Activated CD4-positive, CD25-positive, alpha-beta regulatory T cell treated with anti-CD3 and anti-CD28 coated beads, Interleukin-2, amount 50 U/mL, for 24 hours (primary cell): ENCODE data around the gene CHTF18.
"Not testable (repeated sequence)": the region's sequence is repeated elsewhere in the genome, so short reads cannot be mapped to it uniquely, and the experiment has no call there.

Experiments used
- ATAC-seq, 2 donors: fragments of 150-1000 bp; cut with Tn5 transposase; one replicate each; pipeline ENCODE4 v1.10.0; 2021; ENCODE audit warnings: mild to moderate bottlenecking in 1 of 2, moderate library complexity in 1 of 2

Gene CHTF18

GRCh38 chr16:788399-789126 lies at the start of gene CHTF18:
Gene CHTF18, plus strand, starts transcription at chr16:788620. Its CDS starts 65 bp downstream, at chr16:788685.
- ATAC-seq, result peak; percentile 87 to 88

DNA sequence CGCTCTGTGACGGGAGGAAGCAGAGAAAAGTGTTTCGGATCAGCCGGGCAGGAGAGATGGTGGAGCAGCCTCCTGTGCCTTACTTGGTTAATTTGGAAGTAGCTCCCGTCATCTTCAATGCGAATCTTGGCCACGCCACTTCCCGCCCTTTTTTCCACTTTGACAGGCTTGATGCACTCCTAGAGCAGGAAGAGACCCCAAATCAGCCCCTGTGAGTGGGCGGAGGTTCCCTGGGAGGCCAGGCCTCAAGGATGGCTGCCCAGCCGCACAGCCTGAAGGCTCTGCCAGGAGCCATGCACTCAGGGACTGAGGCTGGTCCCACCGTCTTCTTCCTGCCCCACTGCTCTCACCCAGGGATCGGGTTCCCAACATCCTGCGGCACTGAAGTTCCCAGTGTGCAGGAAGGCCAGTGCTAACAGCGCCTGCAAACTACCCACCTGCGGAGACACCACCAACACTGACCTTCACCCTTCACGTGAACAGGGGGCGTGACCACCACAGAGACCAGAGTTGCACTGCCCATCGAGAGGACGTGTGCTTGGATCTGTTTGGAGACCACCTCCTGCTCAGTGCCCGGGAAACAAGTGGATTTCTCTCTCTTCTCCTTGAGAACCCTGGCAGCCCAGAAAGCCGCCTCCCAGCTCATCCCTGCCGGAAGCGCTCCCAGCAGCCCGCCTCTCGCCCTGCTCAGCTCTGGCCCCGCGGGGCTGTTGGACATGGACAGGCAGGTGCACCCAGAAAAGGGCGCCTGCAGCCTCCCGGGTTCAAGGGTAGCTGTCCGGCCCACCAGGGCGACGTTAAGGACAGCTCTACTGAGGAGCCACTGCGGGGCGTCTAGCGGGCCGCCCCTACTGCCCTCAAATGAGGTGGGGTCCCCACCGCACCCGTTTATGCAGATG lies 48.6 kb upstream of the CHTF18 start:
- no peak for ATAC-seq

DNA sequence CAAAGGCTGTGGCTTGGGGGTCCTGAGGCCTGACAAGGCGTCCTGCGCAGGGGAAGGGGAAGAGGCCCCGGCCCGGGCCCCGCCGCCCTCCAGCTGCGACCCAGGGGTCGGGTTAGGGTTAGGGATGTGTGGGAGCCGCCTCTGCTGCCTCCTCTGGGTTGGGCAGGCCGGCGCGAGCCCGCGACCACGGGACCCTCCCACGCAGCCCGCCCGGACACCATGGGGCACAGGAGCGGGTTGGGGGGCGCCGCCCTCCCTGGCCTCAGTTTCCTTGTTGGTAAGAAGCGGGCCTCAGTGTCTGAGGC lies 48.0 kb upstream of the CHTF18 start:
- ATAC-seq, result no peak

GRCh38 chr16:740764-741505 lies 47.5 kb upstream of the CHTF18 start, which contains the start of gene CIAO3:
Gene CIAO3, minus strand, starts transcription at chr16:740997. Its CDS starts 12 bp downstream, at chr16:740985.
- ATAC-seq, result peak; percentile 77 to 80

- ATAC-seq, result no peak
Observed at GRCh38 chr16:741986-742629, 46.3 kb upstream of the CHTF18 start.

GRCh38 chr16:742894-743293 lies 45.5 kb upstream of the CHTF18 start:
- ATAC-seq, result not testable (repeated sequence)

DNA sequence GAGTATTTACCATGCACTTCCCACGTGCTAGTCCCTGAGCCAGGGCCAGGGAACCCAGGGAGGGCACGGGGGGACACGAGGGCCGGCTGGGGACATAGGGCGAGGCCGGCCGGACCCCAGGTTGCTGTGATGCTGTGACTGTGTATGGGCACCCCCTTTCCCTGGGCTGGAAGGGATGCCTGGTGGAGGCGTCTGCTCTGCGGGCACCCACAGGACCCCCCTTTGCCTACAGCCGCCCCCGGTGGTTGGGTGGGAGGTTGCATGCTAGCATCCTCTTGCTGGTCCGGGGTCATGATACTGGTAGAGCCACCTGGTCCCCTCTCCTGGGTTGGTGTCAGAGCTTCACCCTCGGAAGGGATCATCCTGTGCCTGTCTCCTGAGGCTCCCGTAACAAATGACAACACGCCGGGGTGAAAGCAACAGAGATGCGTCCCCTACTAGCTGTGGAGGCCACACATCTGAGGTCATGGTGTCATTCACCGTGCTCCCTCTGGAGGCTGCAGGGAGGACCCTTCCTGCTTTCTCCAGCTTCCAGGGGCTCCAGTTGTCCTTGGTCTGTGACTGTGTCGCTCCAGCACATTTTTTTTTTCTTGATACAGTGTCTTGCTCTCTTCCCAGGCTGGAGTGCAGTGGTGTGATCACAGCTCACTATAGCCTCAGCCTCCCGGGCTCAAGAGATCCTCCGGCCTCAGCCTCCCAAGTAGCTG lies 44.5 kb upstream of the CHTF18 start:
- ATAC-seq, result no peak

DNA sequence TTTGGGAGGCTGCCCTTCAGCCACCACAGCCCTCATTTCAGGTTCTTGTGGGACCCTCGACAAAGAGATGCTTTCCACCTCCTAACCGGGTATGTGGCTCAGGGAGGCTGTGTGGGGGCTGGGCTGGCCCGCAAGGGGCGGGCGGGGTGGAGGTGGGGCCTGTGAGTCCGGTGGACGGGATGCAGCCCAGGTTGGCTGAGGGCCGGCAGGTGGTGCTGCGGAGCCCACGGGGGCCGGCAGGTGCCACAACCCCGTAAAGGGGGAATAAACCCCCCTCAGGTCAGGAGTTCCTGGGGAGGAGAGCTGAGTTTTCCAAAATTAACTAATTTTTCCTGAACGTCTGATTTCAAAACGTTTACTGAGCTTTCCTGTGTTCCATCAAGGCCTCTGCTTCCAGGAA lies 42.7 kb upstream of the CHTF18 start:
- ATAC-seq, result no peak

- no peak for ATAC-seq
Observed at GRCh38 chr16:746637-747036, 41.8 kb upstream of the CHTF18 start.

DNA sequence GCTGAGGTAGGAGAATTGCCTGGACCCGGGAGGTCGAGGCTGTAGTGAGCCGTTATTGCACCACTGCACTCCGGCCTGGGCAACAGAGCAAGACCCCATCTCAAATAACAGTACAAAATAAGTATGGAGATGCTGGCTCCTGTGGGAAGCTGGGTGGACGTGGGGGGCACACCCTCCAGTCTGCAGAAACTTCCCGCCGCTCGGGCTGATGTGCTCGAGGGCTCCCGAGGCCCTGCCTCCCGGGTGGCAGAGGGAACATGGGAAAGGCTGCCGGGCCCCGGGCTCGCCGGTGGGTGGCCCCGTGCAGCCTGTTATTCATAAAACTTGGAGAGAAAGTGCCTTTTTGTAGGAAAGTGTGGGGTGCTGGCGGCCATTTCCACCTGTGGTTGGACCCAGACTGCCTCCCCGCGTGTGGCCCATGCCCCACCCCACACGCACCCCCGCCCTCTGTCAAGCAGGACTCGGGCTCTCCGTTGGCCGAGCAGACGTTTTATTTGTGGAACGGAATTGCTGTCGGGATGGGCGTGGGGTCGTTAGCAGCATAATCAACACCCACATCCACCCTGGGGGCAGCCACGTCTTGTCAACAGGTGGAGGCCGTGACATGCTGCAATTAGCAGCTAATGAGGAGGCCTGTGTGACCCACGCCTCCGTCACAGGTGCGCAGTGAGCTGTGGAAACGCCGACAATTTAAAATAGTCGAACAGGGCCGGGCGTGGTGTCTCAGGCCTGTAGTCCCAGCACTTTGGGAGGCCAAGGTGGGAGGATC lies 40.3 kb upstream of the CHTF18 start:
- no peak for ATAC-seq

DNA sequence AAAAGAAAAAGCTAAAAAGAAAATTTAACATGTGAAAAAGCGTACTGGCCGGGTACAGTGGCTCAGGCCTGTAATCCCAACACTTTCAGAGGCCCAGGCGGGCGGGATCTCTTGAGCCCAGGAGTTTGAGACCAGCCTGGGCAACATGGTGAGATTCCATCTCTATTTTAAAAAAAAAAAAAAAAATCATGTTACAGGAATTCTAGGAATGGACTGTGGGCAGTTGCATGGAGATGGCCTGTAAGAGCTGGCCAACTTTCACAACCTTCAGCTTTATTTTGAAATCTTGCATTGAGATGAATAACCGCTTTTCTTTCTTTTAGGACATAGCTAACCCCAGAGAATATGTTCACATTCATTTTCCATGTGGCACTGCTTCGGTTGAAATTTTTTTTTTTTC lies 39.4 kb upstream of the CHTF18 start:
- ATAC-seq, result no peak

DNA sequence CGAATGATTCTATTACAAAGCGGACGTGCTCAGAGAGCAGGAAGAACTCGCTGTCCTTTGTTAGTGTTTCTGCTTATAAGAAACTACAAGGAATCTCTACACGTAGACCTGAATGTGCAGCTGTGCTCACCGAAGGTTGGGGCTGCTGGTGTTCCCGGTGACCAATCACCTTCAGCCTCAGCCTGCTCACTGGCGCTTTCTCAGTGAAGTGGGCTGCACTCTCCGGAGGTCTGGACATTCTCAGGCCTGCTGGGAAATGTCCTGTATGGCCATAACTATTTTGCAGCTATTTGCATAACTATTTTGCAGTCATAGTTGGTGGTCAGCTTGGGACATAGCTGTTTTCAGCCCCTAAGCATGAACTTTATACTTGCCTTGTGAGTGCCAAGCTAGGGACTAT lies 37.9 kb upstream of the CHTF18 start:
- ATAC-seq, result no peak

- ATAC-seq, result no peak
Observed at GRCh38 chr16:751152-752006, 37.0 kb upstream of the CHTF18 start.

DNA sequence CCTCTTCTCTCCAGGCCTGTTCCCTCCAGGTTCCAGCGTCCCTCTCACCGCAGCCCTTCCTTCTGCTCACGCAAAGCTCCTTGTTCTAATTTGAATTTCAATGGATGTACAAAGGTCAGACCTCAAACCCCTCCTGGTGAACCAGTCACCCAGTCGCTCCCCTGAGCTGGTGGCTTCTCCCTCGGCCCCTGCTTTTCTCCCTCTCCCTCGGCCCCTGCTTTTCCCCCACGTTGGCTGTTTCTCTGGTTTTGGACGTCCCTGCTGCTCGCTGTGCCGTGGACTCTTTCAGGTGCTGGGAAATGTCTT lies 36.5 kb upstream of the CHTF18 start:
- no peak for ATAC-seq

DNA sequence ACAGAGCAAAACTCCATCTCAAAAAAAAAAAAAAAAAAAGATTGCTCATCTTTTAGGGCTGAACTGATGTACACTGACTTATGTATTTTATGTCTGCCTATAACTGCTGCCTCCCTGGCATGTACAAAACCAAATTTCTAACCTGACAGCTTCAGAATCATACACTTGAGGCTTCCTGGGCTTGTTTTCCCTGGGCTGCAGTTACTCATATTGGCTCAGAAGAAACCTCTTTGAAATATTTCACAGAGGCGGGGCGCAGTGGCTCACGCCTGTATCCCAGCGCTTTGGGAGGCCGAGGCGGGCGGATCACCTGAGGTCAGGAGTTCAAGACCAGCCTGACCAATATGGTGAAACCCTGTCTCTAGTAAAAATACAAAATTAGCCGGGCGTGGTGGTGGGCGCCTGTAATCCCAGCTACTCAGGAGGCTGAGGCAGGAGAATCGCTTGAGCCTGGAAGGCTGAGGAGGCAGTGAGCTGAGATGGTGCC lies 34.3 kb upstream of the CHTF18 start:
- ATAC-seq, result not testable (repeated sequence)

GRCh38 chr16:754656-755055 lies 33.8 kb upstream of the CHTF18 start:
- no peak for ATAC-seq

GRCh38 chr16:756428-756827 lies 32.0 kb upstream of the CHTF18 start:
- ATAC-seq, result no peak

DNA sequence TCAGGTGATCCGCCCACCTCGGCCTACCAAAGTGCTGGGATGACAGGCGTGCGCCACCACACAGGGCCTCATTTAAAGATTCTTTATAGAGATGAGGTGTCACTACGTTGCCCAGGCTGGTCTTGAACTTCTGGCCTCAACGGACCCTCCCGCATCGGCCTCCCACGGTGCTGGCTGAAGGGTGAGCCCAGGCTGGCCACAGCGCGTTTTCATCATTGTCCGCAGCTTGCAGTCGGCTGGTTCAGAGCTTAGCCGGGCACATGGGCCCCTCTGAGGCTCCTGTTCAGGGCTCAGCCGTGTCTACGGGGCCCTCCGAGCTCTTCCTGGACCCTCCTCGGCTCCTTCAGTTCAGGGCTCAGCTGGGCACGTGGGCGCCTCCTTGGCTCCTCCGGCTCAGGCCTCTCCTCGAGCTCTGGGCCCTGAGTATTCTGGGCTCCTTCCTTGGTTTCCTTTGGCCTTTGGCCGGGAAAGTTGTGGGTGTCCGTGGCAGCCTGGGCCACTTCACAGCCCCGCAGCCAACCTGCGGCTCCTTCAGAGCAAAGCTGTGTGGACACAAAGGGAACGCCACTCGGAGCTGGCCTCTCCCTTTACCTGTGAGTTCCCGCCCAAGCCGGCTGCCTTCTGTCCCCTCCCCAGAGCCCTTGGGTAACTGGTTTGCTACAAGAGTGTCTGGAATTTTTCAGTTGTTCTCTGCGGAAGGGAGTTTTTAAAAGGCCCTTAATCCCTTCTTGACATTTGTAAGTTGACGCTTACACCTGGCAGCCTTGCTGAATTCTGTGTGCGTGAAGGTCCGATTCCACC lies 29.1 kb upstream of the CHTF18 start:
- no peak for ATAC-seq

GRCh38 chr16:760065-760464 lies 28.4 kb upstream of the CHTF18 start:
- no peak for ATAC-seq
